HL-60 (cell line): ENCODE measurements around the gene THSD7A.
A peak's percentile ranks its signal among the peaks of the same experiment; 100 is the strongest.

ENCODE experiments used
- DNase-seq, 2 experiments: peaks; one replicate each; pipeline ENCODE4 v3.0.0-alpha.2; 2010 to 2020; ENCODE audit warnings: low read depth in 1 of 2, low spot score in 1 of 2
- H3K27ac ChIP-seq: fragments of 250-450 bp; sonication (Bioruptor Pico); replicated peaks from 2 replicates; pipeline ENCODE4 v1.5.1; 2020; ENCODE audit warnings: mild to moderate bottlenecking, moderate library complexity
- H3K27me3 ChIP-seq: fragments of 250-450 bp; sonication (Bioruptor Pico); 2 replicates; pipeline ENCODE4 v1.5.1; 2021; ENCODE audit warnings: mild to moderate bottlenecking, moderate library complexity; ENCODE audit not compliant: insufficient read depth, poor library complexity, severe bottlenecking
- H3K4me3 ChIP-seq: replicated peaks from 2 replicates; pipeline ENCODE4 v1.5.1; 2011; ENCODE audit warnings: mild to moderate bottlenecking, control low read depth, low read length; ENCODE audit not compliant: insufficient read depth
- GABPA ChIP-seq: IDR thresholded peaks from 2 replicates; pipeline ENCODE4 v1.6.1; 2012; ENCODE audit warnings: low read depth
- POLR2AphosphoS5 ChIP-seq: IDR thresholded peaks from 2 replicates; pipeline ENCODE4 v1.6.1; 2012; ENCODE audit warnings: low read depth
- SPI1 ChIP-seq: IDR thresholded peaks from 2 replicates; pipeline ENCODE4 v1.6.1; 2012; ENCODE audit warnings: low read depth, mild to moderate bottlenecking, borderline replicate concordance
- TF ChIP-seq, protein P1 (sequence below): IDR thresholded peaks from 2 replicates; pipeline ENCODE4 v1.6.1; 2012; ENCODE audit warnings: low read depth; ENCODE audit not compliant: insufficient replicate concordance
- TF ChIP-seq, protein P2 (sequence below): IDR thresholded peaks from one replicate; pipeline ENCODE4 v1.5.1; 2011; ENCODE audit warnings: low read length, control low read depth, inconsistent platforms; ENCODE audit not compliant: insufficient read depth

The THSD7A gene

DNA sequence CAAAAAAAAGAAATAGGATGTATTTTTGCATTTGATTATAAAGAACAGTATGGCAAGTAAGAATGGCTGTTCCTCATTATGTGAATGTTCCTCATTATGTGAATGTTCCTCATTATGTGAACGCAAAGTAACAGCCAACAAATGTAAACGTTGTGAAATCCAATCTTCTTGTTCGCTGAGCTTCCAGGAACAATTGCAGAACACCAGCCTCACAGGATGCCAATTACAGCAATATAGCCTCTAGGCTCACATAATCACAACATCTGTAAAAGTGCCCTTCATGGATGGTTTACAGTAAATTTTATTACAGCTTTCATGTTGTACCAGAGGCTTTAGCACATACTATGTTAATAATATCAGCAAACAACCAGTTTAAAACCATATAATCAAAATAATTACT, 71.6 kb downstream of the THSD7A start:
- Histone ChIP-seq H3K27me3 (no peaks in the 10 kb centered on the region), H3K27ac (no peak overlapping the region), H3K4me3 (no peak overlapping the region)
- peak in 1 of 2 experiments; percentile 81 for DNase-seq
- peak; percentile 81; the same call in 1 of the 2 replicates for TF ChIP-seq SPI1
- no peak for TF ChIP-seq GABPA
- TF ChIP-seq, protein P1, sequence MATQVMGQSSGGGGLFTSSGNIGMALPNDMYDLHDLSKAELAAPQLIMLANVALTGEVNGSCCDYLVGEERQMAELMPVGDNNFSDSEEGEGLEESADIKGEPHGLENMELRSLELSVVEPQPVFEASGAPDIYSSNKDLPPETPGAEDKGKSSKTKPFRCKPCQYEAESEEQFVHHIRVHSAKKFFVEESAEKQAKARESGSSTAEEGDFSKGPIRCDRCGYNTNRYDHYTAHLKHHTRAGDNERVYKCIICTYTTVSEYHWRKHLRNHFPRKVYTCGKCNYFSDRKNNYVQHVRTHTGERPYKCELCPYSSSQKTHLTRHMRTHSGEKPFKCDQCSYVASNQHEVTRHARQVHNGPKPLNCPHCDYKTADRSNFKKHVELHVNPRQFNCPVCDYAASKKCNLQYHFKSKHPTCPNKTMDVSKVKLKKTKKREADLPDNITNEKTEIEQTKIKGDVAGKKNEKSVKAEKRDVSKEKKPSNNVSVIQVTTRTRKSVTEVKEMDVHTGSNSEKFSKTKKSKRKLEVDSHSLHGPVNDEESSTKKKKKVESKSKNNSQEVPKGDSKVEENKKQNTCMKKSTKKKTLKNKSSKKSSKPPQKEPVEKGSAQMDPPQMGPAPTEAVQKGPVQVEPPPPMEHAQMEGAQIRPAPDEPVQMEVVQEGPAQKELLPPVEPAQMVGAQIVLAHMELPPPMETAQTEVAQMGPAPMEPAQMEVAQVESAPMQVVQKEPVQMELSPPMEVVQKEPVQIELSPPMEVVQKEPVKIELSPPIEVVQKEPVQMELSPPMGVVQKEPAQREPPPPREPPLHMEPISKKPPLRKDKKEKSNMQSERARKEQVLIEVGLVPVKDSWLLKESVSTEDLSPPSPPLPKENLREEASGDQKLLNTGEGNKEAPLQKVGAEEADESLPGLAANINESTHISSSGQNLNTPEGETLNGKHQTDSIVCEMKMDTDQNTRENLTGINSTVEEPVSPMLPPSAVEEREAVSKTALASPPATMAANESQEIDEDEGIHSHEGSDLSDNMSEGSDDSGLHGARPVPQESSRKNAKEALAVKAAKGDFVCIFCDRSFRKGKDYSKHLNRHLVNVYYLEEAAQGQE = no peak
- TF ChIP-seq, protein P2, sequence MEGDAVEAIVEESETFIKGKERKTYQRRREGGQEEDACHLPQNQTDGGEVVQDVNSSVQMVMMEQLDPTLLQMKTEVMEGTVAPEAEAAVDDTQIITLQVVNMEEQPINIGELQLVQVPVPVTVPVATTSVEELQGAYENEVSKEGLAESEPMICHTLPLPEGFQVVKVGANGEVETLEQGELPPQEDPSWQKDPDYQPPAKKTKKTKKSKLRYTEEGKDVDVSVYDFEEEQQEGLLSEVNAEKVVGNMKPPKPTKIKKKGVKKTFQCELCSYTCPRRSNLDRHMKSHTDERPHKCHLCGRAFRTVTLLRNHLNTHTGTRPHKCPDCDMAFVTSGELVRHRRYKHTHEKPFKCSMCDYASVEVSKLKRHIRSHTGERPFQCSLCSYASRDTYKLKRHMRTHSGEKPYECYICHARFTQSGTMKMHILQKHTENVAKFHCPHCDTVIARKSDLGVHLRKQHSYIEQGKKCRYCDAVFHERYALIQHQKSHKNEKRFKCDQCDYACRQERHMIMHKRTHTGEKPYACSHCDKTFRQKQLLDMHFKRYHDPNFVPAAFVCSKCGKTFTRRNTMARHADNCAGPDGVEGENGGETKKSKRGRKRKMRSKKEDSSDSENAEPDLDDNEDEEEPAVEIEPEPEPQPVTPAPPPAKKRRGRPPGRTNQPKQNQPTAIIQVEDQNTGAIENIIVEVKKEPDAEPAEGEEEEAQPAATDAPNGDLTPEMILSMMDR = no peak

DNA sequence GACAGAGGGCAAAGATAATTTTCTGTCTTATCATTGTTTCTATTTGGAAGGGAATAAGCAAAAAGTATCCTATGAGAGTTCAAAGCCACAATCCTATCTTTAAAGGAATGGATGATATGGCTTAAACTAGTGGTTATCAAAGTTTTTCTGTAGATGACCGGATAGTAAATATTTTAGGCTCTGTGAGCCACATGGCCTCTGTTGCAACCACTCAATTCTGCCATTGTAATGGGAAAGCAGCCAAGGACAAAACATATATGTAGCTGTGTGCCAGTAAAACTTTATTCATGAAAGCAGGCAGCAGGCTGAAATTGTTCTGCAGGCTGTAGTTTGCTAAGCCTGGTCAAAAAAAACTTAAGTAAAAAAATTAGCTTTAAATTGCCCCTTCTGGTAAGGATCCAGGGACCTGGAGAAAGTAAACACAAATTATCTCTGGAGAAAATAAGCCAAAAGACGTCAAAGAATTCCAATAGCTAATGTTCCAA, 73.3 kb downstream of the THSD7A start:
- no peak for DNase-seq
- H3K27me3 ChIP-seq = no peaks in the 10 kb centered on the region
- H3K4me3 ChIP-seq = no peak overlapping the region
- H3K27ac ChIP-seq = no peak overlapping the region
- TF ChIP-seq SPI1 = no peak
- no peak for TF ChIP-seq GABPA

DNA sequence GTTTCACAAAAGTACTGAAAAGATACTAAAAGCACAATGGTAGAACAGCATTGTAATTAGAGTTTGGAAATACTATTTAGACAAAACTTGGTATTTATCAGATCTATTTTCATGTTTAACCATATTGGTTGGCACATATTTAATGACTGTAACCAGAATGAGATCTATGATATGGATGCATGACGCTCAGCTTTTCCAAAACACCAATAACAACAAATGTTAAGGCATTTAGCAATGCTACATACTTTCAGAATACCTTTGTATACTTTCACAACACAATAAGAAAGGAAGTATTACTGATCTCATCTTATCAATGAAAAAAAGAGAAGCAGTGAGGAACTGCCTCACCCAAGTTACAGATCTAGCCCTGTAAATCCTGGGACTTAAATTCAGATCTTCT, 74.8 kb downstream of the THSD7A start:
- Histone ChIP-seq H3K27ac (no peak overlapping the region), H3K4me3 (no peak overlapping the region), H3K27me3 (no peaks in the 10 kb centered on the region)
- no peak for DNase-seq
- TF ChIP-seq POLR2AphosphoS5 (no peak), GABPA (no peak), SPI1 (no peak)
- TF ChIP-seq, protein P1 = no peak
- TF ChIP-seq, protein P2 = no peak

DNA sequence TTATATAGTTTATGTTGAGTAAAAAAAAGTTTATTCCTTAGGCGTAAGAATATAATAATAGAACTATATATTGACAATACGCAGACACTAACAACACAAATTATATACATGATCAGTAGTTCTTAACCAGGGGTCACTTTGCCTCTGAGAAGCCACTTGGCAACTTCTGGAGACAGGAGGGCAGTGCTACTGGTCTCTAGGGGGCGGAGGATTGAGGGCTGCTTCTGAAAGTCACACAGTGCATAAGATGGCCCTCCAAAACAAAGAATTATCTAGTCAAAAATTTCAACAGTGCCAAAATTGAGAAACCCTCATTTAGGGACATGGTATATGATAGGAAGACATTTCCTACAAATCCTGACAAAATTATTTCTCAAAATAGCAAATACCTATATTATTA, 77.1 kb downstream of the THSD7A start:
- Histone ChIP-seq H3K27ac (no peak overlapping the region), H3K4me3 (no peak overlapping the region), H3K27me3 (no peaks in the 10 kb centered on the region)
- no peak for TF ChIP-seq GABPA
- no peak for DNase-seq

DNA sequence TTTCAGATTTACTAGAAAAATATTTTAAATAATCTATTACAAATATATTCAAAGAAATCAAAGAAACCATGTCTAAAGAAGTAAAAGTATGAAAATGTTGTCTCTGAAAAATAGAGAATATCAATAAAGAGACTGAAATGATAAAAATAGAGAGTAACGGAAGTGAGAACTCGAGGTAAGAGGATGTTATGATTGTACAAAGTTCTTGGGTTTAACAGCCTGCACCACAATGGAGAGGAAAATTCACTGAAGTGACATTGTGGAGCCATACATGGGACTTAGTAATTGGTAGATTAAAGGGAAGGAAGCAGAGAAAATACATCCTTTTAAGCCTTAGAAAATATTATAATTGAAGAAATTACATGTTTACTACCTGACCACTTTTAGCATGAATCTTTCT, 77.9 kb downstream of the THSD7A start:
- H3K4me3 ChIP-seq = no peak overlapping the region
- H3K27ac ChIP-seq = no peak overlapping the region
- TF ChIP-seq, protein P2 = no peak
- TF ChIP-seq GABPA = no peak
- no peaks in the 10 kb centered on the region for H3K27me3 ChIP-seq
- DNase-seq = no peak
